ENCODE data around the gene ADGRL2. TPM values are rescaled to one million over a fixed set of nuclear protein-coding genes. Genes with fewer than 3 reads are reported as not detected.

The ADGRL2 gene
- total RNA-seq, 4 donors from 2014 or later = 72.4 to 89.7 (median 78.8) TPM

DNA sequence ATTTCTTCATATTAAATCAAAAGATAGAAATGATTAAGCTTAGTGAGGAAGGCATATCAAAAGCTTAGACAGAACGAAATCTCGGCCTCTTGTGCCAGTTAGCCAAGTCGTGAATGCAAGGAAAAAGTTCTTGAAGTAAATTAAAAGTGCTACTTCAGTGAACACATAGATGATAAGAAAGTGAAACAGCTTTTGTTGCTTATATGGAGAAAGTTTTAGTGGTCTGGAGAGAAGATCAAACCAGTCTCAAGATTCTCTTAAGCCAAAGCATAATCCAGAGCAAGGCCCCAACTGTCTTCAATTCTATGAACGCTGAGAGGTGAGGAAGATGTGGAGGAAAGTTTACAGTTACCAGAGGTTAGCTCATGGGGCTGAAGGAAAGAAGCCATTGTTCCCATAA, 88.4 kb downstream of the ADGRL2 start:
- no peaks in the 10 kb centered on the region for H3K9me3 ChIP-seq
- DNase-seq (ENCODE audit: extremely low spot score) = no peak
- intact Hi-C loops (cut with DNase I) = no loop called here
- WGBS = 91% methylated on average over 4 of the region's 4 CpGs
- no peak for TF ChIP-seq POLR2A (IDR thresholded peaks at IDR 0.05; ENCODE audit: low read depth)
- TF ChIP-seq POLR2AphosphoS5 (IDR thresholded peaks at IDR 0.05) = no peak
- TF ChIP-seq, protein P1, sequence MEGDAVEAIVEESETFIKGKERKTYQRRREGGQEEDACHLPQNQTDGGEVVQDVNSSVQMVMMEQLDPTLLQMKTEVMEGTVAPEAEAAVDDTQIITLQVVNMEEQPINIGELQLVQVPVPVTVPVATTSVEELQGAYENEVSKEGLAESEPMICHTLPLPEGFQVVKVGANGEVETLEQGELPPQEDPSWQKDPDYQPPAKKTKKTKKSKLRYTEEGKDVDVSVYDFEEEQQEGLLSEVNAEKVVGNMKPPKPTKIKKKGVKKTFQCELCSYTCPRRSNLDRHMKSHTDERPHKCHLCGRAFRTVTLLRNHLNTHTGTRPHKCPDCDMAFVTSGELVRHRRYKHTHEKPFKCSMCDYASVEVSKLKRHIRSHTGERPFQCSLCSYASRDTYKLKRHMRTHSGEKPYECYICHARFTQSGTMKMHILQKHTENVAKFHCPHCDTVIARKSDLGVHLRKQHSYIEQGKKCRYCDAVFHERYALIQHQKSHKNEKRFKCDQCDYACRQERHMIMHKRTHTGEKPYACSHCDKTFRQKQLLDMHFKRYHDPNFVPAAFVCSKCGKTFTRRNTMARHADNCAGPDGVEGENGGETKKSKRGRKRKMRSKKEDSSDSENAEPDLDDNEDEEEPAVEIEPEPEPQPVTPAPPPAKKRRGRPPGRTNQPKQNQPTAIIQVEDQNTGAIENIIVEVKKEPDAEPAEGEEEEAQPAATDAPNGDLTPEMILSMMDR (IDR thresholded peaks at IDR 0.05) = no peak
- TF ChIP-seq EP300 (IDR thresholded peaks at IDR 0.05) = no peak
- H3K36me3 ChIP-seq = no peaks in the 10 kb centered on the region
- no peak overlapping the region for H3K27ac ChIP-seq (replicated peaks in 1 of 4)
- no peak overlapping the region for H3K4me3 ChIP-seq
- no peaks in the 10 kb centered on the region for H3K27me3 ChIP-seq
- peaks cover 4 to 28% (median 19%) of the 10 kb centered on the region in 4 donors for H3K4me1 ChIP-seq

GRCh38 chr1:81894867-81895266, 94.1 kb downstream of the ADGRL2 start:
- Histone ChIP-seq H3K4me1 (peaks cover 0 to 23% (median 11%) of the 10 kb centered on the region in 4 donors), H3K9me3 (no peaks in the 10 kb centered on the region), H3K27me3 (no peaks in the 10 kb centered on the region), H3K4me3 (no peak overlapping the region), H3K36me3 (no peaks in the 10 kb centered on the region), H3K27ac (replicated peaks in 1 of 4) (no peak overlapping the region)
- TF ChIP-seq POLR2AphosphoS5 (IDR thresholded peaks at IDR 0.05) = no peak
- TF ChIP-seq POLR2A (IDR thresholded peaks at IDR 0.05; ENCODE audit: low read depth) = no peak
- intact Hi-C loops (cut with DNase I) = no loop called here
- DNase-seq (ENCODE audit: extremely low spot score) = no peak
- WGBS = 81% methylated on average over 2 of the region's 2 CpGs

DNA sequence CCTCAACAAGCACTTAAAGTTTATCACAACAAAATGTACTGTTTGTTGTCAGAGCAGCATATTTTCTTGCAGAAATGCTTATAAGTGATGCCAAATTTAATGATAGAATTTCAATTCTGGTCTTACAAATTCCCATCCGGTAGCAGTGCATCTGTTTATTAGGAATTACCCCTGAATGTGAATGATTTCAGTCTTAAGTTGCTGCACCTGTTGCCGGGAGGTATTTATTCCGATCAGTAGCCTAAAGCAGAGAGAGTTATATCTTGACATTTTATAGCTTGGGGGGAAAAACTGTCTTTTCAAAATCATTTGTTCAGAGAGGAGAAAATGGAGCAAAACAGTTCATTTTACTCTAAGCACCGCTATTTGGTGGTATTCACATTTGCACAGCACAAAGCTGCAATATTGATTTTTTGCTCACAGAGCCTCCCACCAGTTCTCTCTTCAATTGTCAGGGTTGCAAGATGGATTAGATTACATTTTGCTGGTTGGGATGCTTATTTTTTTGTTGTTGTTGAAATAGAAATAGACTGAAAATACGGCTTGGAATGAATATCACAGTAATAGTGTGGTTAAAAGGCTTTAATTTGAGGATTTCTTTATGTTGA, 98.6 kb downstream of the ADGRL2 start:
- 95% methylated on average over 5 of the region's 5 CpGs for WGBS
- peaks cover 0 to 31% (median 10%) of the 10 kb centered on the region in 4 donors for H3K4me1 ChIP-seq
- no peaks in the 10 kb centered on the region for H3K27me3 ChIP-seq
- no peaks in the 10 kb centered on the region for H3K36me3 ChIP-seq
- no peak overlapping the region for H3K4me3 ChIP-seq
- no peak for DNase-seq (ENCODE audit: extremely low spot score)
- intact Hi-C loops (cut with DNase I) = no loop called here
- no peaks in the 10 kb centered on the region for H3K9me3 ChIP-seq
- no peak overlapping the region for H3K27ac ChIP-seq (replicated peaks in 1 of 4)
- TF ChIP-seq POLR2AphosphoS5 (IDR thresholded peaks at IDR 0.05) = no peak

GRCh38 chr1:81907575-81907974, 106.8 kb downstream of the ADGRL2 start:
- 100% methylated on average over 2 of the region's 2 CpGs for WGBS
- Histone ChIP-seq H3K27me3 (no peaks in the 10 kb centered on the region), H3K9me3 (no peaks in the 10 kb centered on the region), H3K4me1 (peaks cover 0 to 4% (median 0%) of the 10 kb centered on the region in 4 donors), H3K27ac (replicated peaks in 1 of 4) (no peak overlapping the region), H3K4me3 (no peak overlapping the region), H3K36me3 (peaks cover 0 to 20% (median 6%) of the 10 kb centered on the region in 4 donors)
- no peak for DNase-seq (ENCODE audit: extremely low spot score)
- intact Hi-C loops (cut with DNase I) = no loop called here
- TF ChIP-seq, protein P1 (IDR thresholded peaks at IDR 0.05) = no peak
- TF ChIP-seq POLR2A (IDR thresholded peaks at IDR 0.05; ENCODE audit: low read depth) (no peak), POLR2AphosphoS5 (IDR thresholded peaks at IDR 0.05) (no peak), EP300 (IDR thresholded peaks at IDR 0.05) (no peak)

- no peak overlapping the region for H3K4me3 ChIP-seq
- no peak for DNase-seq (ENCODE audit: extremely low spot score)
- H3K9me3 ChIP-seq = no peaks in the 10 kb centered on the region
- TF ChIP-seq POLR2A (IDR thresholded peaks at IDR 0.05; ENCODE audit: low read depth) (no peak), POLR2AphosphoS5 (IDR thresholded peaks at IDR 0.05) (no peak), EP300 (IDR thresholded peaks at IDR 0.05) (no peak)
- TF ChIP-seq, protein P1 (IDR thresholded peaks at IDR 0.05) = no peak
- H3K27ac ChIP-seq (replicated peaks in 1 of 4) = no peak overlapping the region
- 90% methylated on average over 3 of the region's 3 CpGs for WGBS
- peaks cover 0 to 5% (median 0%) of the 10 kb centered on the region in 4 donors for H3K4me1 ChIP-seq
- H3K27me3 ChIP-seq = no peaks in the 10 kb centered on the region
- H3K36me3 ChIP-seq = peaks cover 0 to 18% (median 3%) of the 10 kb centered on the region in 4 donors
- intact Hi-C loops (cut with DNase I) = no loop called here
Observed at GRCh38 chr1:81912383-81912782, 111.6 kb downstream of the ADGRL2 start.

- TF ChIP-seq EP300 (IDR thresholded peaks at IDR 0.05) (no peak), POLR2AphosphoS5 (IDR thresholded peaks at IDR 0.05) (no peak), POLR2A (IDR thresholded peaks at IDR 0.05; ENCODE audit: low read depth) (no peak)
- TF ChIP-seq, protein P1 (IDR thresholded peaks at IDR 0.05) = no peak
- Histone ChIP-seq H3K9me3 (no peaks in the 10 kb centered on the region), H3K27me3 (no peaks in the 10 kb centered on the region), H3K27ac (replicated peaks in 1 of 4) (no peak overlapping the region), H3K36me3 (no peaks in the 10 kb centered on the region), H3K4me3 (no peak overlapping the region), H3K4me1 (peaks cover 11 to 18% (median 12%) of the 10 kb centered on the region in 4 donors)
- intact Hi-C loops (cut with DNase I) = no loop called here
- no peak for DNase-seq (ENCODE audit: extremely low spot score)
- WGBS = 85% methylated on average over 3 of the region's 3 CpGs
Observed at GRCh38 chr1:81915937-81916336, 115.2 kb downstream of the ADGRL2 start.

All from esophagus muscularis mucosa (tissue), 4 donors.